Peyer's patch (tissue), 4 donors: ENCODE measurements around the gene LBH.

ENCODE experiments used
- POLR2A ChIP-seq, 2 donors: fragments of 450-650 bp; IDR thresholded peaks; one replicate each; pipeline ENCODE4 v1.5.1; 2017; ENCODE audit warnings: antibody characterized with exemption in 2 of 2, mild to moderate bottlenecking in 2 of 2, moderate library complexity in 2 of 2
- TF ChIP-seq, protein P1 (sequence below), 6 experiments: fragments of 450-650 bp in 4 of 6; fragments of 200-600 bp in 2 of 6; sonication (generic) in 1 of 6; IDR thresholded peaks; one replicate each; pipeline ENCODE4 v1.5.1; 2017 to 2019; ENCODE audit warnings: antibody characterized with exemption in 6 of 6, mild to moderate bottlenecking in 3 of 6, moderate library complexity in 1 of 6

DNA sequence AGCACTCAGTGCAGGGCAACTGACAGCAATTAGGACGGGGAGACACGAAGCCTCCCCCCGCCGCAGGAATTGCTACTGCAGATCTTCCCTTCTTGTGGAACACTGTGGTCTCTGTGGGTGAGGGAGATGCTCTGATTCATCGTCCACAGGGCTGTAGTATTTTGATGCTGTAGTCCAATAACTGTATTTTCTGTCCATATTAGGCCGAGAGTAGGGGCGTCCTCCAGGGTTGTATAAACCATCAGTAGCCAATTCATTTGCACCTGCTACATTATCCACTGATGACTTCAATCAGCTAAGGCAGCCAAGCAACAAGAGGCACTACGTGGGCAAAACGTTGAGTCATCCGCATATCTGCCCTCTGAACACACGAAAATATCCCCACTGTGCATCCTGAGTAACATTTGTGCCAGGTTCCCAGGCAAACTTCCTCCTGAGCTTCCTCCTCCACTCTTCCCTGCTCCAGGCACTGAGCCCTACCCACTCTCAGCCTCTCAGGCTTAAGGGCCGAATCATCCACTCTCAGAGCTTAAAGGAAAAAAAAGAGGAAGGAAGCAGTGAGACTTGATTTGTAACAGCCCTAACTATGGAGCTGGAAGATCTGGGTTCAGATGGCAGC, 62.1 kb downstream of the LBH start:
- TF ChIP-seq, protein P1, sequence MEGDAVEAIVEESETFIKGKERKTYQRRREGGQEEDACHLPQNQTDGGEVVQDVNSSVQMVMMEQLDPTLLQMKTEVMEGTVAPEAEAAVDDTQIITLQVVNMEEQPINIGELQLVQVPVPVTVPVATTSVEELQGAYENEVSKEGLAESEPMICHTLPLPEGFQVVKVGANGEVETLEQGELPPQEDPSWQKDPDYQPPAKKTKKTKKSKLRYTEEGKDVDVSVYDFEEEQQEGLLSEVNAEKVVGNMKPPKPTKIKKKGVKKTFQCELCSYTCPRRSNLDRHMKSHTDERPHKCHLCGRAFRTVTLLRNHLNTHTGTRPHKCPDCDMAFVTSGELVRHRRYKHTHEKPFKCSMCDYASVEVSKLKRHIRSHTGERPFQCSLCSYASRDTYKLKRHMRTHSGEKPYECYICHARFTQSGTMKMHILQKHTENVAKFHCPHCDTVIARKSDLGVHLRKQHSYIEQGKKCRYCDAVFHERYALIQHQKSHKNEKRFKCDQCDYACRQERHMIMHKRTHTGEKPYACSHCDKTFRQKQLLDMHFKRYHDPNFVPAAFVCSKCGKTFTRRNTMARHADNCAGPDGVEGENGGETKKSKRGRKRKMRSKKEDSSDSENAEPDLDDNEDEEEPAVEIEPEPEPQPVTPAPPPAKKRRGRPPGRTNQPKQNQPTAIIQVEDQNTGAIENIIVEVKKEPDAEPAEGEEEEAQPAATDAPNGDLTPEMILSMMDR (IDR thresholded peaks at IDR 0.05): no peak
- TF ChIP-seq POLR2A (IDR thresholded peaks at IDR 0.05): no peak
